ENCODE results near the gene JPT1. TPM values are rescaled to one million over a fixed set of nuclear protein-coding genes. Genes with fewer than 3 reads are reported as not detected.

JPT1 gene
- total and polyA plus RNA-seq, 2 experiments from 2014 or later: 278 to 903 TPM

DNA sequence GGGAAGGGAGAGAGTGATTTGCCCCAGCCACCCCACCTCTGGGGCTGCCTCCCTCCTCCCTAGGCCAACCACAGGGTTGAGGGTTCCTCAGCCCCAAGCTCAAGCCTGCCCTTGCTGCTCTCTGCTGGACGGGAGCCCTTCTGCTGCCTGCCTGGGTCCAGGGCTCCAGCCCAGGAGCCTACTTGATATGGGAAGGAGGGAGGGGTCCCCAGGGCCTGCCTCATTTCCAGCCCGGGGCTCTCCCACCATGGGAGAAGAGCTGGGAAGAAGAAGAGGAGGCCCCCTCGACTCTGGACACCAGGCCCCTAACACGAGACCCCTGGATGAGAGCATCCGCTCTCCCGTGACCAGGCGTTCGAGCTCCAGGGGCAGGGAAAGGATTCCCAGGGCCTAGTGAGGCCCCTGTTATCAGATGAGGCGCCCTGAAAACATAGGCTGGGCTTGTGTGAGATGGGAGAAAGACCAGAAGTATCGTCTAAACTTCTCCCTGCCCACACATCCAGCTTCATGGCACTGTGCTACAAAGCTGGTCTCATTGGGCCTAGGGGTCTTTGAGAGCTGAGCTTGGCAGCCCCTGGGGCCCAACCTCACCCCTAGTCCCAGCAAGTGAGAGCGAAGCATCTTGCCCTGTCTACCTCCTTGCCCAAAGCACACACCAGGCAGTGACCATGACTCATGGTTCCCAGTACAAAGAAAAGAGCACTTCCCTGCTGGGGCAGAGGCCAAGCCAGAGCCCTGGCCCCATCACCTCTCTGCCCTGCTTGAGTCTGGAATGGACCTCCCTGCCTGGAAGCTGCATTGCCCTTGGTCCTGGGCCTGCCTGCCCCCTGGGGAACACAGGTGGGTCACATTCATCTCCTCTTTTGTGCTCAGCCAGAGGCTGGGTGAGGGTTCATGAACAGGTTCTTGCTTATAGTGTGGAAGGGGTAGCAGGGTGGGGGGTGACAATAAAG lies 65.6 kb downstream of the JPT1 start:
- peaks cover 39% of the 10 kb centered on the region for H3K4me1 ChIP-seq (ENCODE audit: insufficient read depth)
- Mint-ChIP-seq H3K27ac (peak overlapping the region; percentile 93), H3K4me3 (peak overlapping the region; percentile 84), H3K36me3 (ENCODE audit: low read depth) (no peaks in the 10 kb centered on the region; the same call in 2 of the 3 replicates), H3K4me1 (peaks cover 56% of the 10 kb centered on the region), H3K27me3 (ENCODE audit: insufficient read depth, low read depth, poor library complexity) (peaks cover 27% of the 10 kb centered on the region), H3K9me3 (no peaks in the 10 kb centered on the region; the same call in 2 of the 3 replicates)
- H2AFZ ChIP-seq: peak overlapping the region; percentile 69; the same call in 1 of the 2 replicates
- H3K79me2 ChIP-seq (replicated peaks; ENCODE audit: insufficient read depth): peaks cover 11% of the 10 kb centered on the region
- H3K4me3 ChIP-seq: peak overlapping the region; percentile 91
- peaks cover 39% of the 10 kb centered on the region for H3F3A ChIP-seq (replicated peaks; ENCODE audit: low read depth)
- peak overlapping the region; percentile 96 for H3K4me2 ChIP-seq
- H3K27me3 ChIP-seq (ENCODE audit: insufficient read depth): no peaks in the 10 kb centered on the region
- no peaks in the 10 kb centered on the region for H3K9me2 ChIP-seq (ENCODE audit: insufficient read depth)
- no peaks in the 10 kb centered on the region for H3K36me3 ChIP-seq (ENCODE audit: insufficient read depth)
- peak overlapping the region; percentile 97 for H3K27ac ChIP-seq (ENCODE audit: low read depth)
- DNase-seq (ENCODE audit: low spot score): peak; percentile 37
- TF ChIP-seq, protein P1, sequence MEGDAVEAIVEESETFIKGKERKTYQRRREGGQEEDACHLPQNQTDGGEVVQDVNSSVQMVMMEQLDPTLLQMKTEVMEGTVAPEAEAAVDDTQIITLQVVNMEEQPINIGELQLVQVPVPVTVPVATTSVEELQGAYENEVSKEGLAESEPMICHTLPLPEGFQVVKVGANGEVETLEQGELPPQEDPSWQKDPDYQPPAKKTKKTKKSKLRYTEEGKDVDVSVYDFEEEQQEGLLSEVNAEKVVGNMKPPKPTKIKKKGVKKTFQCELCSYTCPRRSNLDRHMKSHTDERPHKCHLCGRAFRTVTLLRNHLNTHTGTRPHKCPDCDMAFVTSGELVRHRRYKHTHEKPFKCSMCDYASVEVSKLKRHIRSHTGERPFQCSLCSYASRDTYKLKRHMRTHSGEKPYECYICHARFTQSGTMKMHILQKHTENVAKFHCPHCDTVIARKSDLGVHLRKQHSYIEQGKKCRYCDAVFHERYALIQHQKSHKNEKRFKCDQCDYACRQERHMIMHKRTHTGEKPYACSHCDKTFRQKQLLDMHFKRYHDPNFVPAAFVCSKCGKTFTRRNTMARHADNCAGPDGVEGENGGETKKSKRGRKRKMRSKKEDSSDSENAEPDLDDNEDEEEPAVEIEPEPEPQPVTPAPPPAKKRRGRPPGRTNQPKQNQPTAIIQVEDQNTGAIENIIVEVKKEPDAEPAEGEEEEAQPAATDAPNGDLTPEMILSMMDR (conservative IDR thresholded peaks at IDR 0.05; ENCODE audit: low read depth in 2 of 2): 0 out of 4 replicates have a peak, but pooled peaks of 1 of the 2 experiments have one; percentile 14
- TF ChIP-seq NANOG (IDR thresholded peaks at IDR 0.05; ENCODE audit: borderline replicate concordance): no peak
- TF ChIP-seq, protein P2, sequence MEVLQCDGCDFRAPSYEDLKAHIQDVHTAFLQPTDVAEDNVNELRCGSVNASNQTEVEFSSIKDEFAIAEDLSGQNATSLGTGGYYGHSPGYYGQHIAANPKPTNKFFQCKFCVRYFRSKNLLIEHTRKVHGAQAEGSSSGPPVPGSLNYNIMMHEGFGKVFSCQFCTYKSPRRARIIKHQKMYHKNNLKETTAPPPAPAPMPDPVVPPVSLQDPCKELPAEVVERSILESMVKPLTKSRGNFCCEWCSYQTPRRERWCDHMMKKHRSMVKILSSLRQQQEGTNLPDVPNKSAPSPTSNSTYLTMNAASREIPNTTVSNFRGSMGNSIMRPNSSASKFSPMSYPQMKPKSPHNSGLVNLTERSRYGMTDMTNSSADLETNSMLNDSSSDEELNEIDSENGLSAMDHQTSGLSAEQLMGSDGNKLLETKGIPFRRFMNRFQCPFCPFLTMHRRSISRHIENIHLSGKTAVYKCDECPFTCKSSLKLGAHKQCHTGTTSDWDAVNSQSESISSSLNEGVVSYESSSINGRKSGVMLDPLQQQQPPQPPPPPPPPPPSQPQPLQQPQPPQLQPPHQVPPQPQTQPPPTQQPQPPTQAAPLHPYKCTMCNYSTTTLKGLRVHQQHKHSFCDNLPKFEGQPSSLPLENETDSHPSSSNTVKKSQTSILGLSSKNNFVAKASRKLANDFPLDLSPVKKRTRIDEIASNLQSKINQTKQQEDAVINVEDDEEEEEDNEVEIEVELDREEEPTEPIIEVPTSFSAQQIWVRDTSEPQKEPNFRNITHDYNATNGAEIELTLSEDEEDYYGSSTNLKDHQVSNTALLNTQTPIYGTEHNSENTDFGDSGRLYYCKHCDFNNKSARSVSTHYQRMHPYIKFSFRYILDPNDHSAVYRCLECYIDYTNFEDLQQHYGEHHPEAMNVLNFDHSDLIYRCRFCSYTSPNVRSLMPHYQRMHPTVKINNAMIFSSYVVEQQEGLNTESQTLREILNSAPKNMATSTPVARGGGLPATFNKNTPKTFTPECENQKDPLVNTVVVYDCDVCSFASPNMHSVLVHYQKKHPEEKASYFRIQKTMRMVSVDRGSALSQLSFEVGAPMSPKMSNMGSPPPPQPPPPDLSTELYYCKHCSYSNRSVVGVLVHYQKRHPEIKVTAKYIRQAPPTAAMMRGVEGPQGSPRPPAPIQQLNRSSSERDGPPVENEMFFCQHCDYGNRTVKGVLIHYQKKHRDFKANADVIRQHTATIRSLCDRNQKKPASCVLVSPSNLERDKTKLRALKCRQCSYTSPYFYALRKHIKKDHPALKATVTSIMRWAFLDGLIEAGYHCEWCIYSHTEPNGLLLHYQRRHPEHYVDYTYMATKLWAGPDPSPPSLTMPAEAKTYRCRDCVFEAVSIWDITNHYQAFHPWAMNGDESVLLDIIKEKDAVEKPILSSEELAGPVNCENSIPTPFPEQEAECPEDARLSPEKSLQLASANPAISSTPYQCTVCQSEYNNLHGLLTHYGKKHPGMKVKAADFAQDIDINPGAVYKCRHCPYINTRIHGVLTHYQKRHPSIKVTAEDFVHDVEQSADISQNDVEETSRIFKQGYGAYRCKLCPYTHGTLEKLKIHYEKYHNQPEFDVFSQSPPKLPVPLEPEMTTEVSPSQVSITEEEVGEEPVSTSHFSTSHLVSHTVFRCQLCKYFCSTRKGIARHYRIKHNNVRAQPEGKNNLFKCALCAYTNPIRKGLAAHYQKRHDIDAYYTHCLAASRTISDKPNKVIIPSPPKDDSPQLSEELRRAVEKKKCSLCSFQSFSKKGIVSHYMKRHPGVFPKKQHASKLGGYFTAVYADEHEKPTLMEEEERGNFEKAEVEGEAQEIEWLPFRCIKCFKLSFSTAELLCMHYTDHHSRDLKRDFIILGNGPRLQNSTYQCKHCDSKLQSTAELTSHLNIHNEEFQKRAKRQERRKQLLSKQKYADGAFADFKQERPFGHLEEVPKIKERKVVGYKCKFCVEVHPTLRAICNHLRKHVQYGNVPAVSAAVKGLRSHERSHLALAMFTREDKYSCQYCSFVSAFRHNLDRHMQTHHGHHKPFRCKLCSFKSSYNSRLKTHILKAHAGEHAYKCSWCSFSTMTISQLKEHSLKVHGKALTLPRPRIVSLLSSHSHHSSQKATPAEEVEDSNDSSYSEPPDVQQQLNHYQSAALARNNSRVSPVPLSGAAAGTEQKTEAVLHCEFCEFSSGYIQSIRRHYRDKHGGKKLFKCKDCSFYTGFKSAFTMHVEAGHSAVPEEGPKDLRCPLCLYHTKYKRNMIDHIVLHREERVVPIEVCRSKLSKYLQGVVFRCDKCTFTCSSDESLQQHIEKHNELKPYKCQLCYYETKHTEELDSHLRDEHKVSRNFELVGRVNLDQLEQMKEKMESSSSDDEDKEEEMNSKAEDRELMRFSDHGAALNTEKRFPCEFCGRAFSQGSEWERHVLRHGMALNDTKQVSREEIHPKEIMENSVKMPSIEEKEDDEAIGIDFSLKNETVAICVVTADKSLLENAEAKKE (CRISPR knock-in tag; IDR thresholded peaks at IDR 0.05): no peak
- no peaks in the 10 kb centered on the region for H4K20me1 ChIP-seq (replicated peaks; ENCODE audit: insufficient read depth)
- peak; percentile 36 for ATAC-seq
